Activated naive CD4-positive, alpha-beta T cell treated with anti-CD3 and anti-CD28 coated beads, Interleukin-2, amount 50 U/mL, for 24 hours (primary cell): ENCODE results near the gene FLNA.
"Not testable (repeated sequence)": the region's sequence is repeated elsewhere in the genome, so short reads cannot be mapped to it uniquely, and the experiment has no call there.

Source experiments
- H3K27ac Mint-ChIP-seq: one replicate; pipeline ENCODE4 v1.8.0; 2021; ENCODE audit warnings: mild to moderate bottlenecking, mixed read lengths
- H3K27me3 Mint-ChIP-seq: one replicate; pipeline ENCODE4 v1.8.0; 2021; ENCODE audit warnings: mixed read lengths
- H3K36me3 Mint-ChIP-seq: one replicate; pipeline ENCODE4 v1.8.0; 2021; ENCODE audit warnings: mixed read lengths
- H3K4me1 Mint-ChIP-seq: one replicate; pipeline ENCODE4 v1.8.0; 2021; ENCODE audit warnings: mixed read lengths
- H3K4me3 Mint-ChIP-seq: one replicate; pipeline ENCODE4 v1.8.0; 2021; ENCODE audit warnings: mild to moderate bottlenecking, mixed read lengths
- H3K9me3 Mint-ChIP-seq: one replicate; pipeline ENCODE4 v1.8.0; 2021; ENCODE audit warnings: mixed read lengths

Gene FLNA

DNA sequence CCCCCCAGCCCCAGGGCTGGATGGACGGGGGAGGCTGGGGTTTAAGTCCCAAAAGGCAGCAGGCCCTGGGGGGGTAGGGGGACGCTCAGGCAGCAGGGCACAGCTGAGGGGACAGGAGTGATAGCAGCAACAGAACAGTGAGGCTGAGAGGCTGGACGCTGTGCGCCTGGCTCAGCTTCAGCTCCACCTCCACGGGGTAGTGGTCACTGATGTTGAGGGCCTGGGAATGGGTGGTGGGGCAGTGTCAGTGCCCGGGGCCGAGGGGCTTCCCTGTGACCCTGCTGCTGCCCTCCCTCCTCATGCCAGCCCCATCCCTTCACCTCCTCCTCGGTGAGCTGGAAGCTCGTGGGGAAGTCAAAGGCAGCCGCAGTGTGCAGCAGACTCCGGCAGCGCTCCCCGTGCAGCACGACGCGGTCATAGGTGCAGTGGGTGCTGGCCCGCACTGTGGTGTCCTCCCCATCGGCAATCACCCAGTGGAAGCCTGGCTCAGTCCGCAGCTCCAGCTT is 28.2 kb upstream of the FLNA start:
- no peaks in the 10 kb centered on the region for H3K4me1 Mint-ChIP-seq
- H3K4me3 Mint-ChIP-seq: no peak overlapping the region
- peak overlapping the region; percentile 65 for H3K27ac Mint-ChIP-seq
- H3K36me3 Mint-ChIP-seq: peaks cover 16% of the 10 kb centered on the region
- no peaks in the 10 kb centered on the region for H3K27me3 Mint-ChIP-seq
- H3K9me3 Mint-ChIP-seq: no peaks in the 10 kb centered on the region

DNA sequence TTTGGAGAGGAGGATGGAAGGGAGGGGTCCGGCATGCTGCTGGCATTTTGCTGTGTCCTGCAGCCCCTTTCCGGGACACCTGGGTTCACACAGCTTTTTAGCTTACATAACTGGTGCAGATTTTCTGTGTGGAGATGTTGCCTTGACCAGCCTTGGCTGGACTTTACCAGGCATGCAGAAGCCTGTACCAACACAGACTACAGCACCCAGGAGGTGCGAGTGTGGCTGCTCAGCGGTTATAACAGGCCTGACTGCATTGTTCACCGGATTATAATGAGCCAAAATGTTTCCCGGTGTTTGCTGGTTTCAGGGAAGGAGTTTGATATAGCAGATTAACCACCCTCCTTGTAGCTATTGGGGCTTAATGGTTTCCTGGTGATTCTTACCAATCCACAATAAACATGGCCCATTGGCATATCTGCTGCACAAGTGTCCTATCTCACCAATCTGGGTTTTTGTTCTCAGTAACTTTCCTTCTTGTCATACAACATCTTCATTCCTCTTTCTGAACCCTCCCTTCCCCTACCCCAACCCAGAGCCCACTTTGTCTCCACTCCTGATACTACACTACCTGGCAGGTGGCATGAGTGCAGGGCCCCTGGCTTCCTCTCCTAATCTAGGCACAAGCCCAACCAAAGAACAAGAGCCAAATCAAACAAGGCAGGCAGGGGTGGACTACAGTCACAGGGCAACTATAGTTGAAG is 27.6 kb upstream of the FLNA start:
- peak overlapping the region; percentile 65 for H3K27ac Mint-ChIP-seq
- no peaks in the 10 kb centered on the region for H3K4me1 Mint-ChIP-seq
- peaks cover 16% of the 10 kb centered on the region for H3K36me3 Mint-ChIP-seq
- H3K9me3 Mint-ChIP-seq: no peaks in the 10 kb centered on the region
- no peaks in the 10 kb centered on the region for H3K27me3 Mint-ChIP-seq
- no peak overlapping the region for H3K4me3 Mint-ChIP-seq

DNA sequence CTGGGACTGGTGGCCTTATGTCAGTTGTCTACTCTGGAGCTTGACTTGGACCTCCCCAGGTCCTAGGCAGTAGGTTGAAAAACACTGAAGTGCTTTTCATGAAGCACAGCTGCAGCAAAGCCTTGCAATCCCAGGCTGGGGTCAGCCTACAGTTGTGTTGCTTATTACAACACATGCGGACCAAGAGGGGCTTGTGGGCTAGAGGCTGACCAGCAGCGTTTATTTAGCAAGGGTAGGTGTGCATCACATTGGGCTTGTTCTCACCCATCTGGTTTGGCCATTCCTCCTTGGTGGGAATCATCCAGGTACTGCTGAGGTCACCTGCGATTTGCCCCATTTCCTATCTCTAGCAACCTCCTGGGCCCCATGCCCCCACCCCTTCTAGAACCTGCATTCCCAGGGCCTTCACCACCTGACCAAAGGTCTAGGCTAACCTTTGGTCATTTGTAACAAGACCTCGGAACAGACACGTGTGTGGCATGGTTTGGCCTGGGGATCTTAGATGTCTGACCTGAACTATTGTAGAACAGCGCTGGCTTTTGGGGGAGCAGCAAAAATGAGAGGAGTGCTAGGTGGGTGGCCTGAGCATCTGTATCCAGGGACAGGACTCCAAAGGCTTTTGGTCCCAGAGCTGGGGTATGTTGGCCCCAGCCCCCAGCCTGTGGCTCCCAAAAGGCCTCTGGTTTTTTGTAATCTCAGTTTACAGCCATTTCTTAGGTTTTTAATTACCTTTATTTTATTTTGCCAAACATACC is 26.8 kb upstream of the FLNA start:
- peak overlapping the region; percentile 86 for H3K27ac Mint-ChIP-seq
- H3K36me3 Mint-ChIP-seq: peaks cover 16% of the 10 kb centered on the region
- H3K4me3 Mint-ChIP-seq: peak overlapping the region; percentile 99
- H3K4me1 Mint-ChIP-seq: no peaks in the 10 kb centered on the region
- no peaks in the 10 kb centered on the region for H3K27me3 Mint-ChIP-seq
- no peaks in the 10 kb centered on the region for H3K9me3 Mint-ChIP-seq

GRCh38 chrX:154400369-154400817 is 26.0 kb upstream of the FLNA start:
- not testable (repeated sequence) for H3K9me3 Mint-ChIP-seq, H3K27me3 Mint-ChIP-seq, H3K4me1 Mint-ChIP-seq
- Mint-ChIP-seq H3K36me3 (peaks cover 16% of the 10 kb centered on the region), H3K4me3 (peak overlapping the region; percentile 99), H3K27ac (peak overlapping the region; percentile 99)

DNA sequence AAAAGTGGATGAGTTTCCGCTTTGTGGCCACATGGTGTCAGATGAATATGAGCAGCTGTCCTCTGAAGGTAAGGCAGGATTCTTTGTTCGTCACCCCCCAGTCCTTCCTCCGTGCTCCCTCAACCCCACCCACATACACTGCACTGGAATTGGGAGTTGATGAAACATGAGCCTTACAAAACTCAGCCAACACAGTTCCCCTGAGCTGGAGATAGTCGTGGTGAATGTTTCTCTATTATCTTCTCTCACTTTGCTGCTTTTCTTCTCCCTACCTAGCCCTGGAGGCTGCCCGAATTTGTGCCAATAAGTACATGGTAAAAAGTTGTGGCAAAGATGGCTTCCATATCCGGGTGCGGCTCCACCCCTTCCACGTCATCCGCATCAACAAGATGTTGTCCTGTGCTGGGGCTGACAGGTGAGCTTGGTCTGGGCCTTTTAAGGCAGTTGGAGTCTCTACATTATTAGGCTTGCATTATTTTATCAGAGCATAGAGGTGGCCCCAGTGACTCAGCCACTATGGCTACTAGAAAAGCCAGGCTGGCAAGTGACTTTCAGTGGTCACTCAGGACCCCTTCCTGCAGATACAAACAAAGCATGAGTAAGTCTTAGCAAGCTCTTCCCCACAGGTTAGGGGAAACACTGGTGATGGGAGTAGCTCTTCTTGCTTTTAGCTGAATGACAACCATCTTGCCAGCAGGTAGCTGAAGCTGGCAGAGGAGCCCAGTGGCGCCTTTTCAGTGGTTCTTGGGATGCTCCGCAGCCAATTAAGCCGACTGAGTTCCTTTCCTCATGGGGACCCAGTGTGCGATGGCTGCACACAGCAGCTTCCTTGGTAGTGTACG is 25.3 kb upstream of the FLNA start:
- H3K27ac Mint-ChIP-seq: peak overlapping the region; percentile 99
- peaks cover 16% of the 10 kb centered on the region for H3K36me3 Mint-ChIP-seq
- H3K9me3 Mint-ChIP-seq: no peaks in the 10 kb centered on the region
- H3K27me3 Mint-ChIP-seq: no peaks in the 10 kb centered on the region
- no peaks in the 10 kb centered on the region for H3K4me1 Mint-ChIP-seq
- peak overlapping the region; percentile 99 for H3K4me3 Mint-ChIP-seq

DNA sequence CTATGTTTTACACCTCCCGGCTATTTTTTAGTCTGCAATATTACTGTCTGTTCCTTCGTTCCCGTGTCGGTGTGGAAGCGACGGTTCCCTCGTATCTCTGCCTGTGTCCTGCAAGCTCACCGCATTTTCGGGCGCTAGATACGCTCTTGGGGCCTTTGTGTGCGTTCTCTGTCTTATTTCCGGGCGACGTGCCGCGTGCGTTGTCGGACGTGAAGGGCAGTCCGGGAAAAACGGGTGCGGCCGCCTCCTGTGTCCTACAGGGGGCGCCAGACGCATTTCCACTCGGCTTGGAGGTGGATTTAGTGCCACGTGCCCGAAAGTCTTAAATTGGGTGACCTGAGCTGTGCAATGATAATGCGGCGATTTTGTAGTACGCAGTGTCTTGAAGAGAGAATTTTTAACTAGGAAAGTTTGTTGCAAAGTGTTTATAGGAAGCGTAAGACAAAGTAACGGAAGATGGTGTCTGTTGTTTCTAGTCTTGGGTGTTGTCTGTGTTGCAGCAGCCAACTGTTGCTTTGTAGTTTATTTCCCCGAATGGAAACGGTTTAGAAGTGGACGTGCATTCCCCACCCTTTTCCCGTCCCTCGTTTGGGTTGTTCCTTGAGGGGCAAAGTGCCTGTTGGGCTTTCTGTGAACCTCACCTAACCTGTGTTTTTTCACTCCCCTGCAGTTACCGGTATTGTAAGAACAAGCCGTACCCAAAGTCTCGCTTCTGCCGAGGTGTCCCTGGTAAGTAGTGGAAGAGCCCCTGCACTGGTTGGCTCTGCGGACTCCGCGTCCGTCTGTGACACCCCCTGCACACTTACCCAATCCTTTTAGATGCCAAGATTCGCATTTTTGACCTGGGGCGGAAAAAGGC is 24.5 kb upstream of the FLNA start:
- H3K4me3 Mint-ChIP-seq: peak overlapping the region; percentile 99
- H3K27me3 Mint-ChIP-seq: no peaks in the 10 kb centered on the region
- no peaks in the 10 kb centered on the region for H3K4me1 Mint-ChIP-seq
- H3K36me3 Mint-ChIP-seq: peaks cover 16% of the 10 kb centered on the region
- peak overlapping the region; percentile 99 for H3K27ac Mint-ChIP-seq
- H3K9me3 Mint-ChIP-seq: no peaks in the 10 kb centered on the region

DNA sequence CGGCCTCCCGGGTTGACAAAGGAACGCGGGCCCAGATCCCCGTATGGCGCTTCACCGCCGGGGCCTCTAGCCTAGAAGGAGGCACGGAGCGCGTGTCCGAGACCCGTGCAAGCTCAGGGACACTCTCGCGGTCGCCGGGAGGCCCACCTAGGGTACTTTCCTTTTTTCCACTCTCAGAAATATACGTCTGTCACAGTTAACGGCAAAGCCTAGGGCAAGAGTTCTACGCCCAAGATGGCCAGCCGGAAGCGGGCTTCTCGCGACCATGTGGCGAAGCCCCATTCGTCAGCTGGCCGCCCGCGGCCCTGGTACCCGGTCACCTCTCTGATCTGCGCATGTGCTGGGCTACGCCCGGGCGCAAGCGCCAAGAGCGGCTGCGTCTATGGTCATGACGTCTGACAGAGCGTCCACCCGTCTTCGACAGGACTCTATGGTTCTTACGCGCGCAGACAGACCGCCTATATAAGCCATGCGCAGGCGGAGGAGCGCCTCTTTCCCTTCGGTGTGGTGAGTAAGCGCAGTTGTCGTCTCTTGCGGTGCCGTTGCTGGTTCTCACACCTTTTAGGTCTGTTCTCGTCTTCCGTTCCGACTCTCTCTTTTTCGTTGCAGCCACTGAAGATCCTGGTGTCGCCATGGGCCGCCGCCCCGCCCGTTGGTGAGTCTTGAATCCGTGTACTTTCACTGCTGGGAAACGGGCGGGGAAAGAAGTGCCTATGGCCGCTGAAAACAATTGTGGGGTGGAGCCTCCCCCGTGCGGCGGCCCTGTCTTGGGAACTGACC is 23.6 kb upstream of the FLNA start, which contains the start of gene RPL10:
Gene RPL10, plus strand, starts transcription at position 490 of the 780 bp plus-strand sequence. Its CDS starts 143 bp downstream, at position 633.
- Mint-ChIP-seq H3K9me3 (no peaks in the 10 kb centered on the region), H3K36me3 (peaks cover 16% of the 10 kb centered on the region), H3K4me3 (peak within 1 kb of the TSS; percentile 99), H3K4me1 (no peaks in the 10 kb centered on the region), H3K27me3 (no peaks in the 10 kb centered on the region), H3K27ac (peak within 1 kb of the TSS; percentile 99)

- Mint-ChIP-seq H3K4me3 (peak overlapping the region; percentile 99), H3K36me3 (peaks cover 16% of the 10 kb centered on the region), H3K9me3 (no peaks in the 10 kb centered on the region), H3K27ac (peak overlapping the region; percentile 99), H3K4me1 (no peaks in the 10 kb centered on the region), H3K27me3 (no peaks in the 10 kb centered on the region)
Measured at GRCh38 chrX:154396973-154397887, 22.8 kb upstream of the FLNA start.

DNA sequence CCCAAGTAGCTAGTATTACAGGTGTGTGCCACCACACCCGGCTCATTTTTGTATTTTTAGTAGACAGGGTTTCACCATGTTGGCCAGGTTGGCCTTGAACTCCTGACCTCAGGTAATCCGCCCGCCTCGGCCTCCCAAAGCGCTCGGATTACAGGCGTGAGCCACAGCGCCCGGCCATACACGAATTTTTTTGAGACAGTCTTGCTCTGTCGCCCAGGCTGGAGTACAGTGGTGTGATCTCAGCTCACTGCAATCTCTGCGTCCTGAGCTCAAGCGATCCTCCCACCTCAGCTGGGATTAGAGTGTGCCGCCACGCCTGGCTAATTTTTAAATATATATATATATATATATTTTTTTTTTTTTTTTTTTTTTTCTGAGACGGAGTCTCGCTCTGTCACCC is 21.9 kb upstream of the FLNA start:
- H3K27me3 Mint-ChIP-seq, H3K9me3 Mint-ChIP-seq, H3K4me1 Mint-ChIP-seq, H3K4me3 Mint-ChIP-seq, H3K27ac Mint-ChIP-seq: not testable (repeated sequence)
- H3K36me3 Mint-ChIP-seq: peaks cover 16% of the 10 kb centered on the region

- not testable (repeated sequence) for H3K27me3 Mint-ChIP-seq, H3K4me1 Mint-ChIP-seq
Measured at GRCh38 chrX:154389812-154390747, 15.6 kb upstream of the FLNA start.

GRCh38 chrX:154388649-154389048 is 14.2 kb upstream of the FLNA start:
- H3K4me1 Mint-ChIP-seq, H3K36me3 Mint-ChIP-seq, H3K9me3 Mint-ChIP-seq, H3K27ac Mint-ChIP-seq, H3K4me3 Mint-ChIP-seq, H3K27me3 Mint-ChIP-seq: not testable (repeated sequence)

More at GRCh38 chrX:154389812-154390747, 15.6 kb upstream of the FLNA start:
- H3K9me3 Mint-ChIP-seq, H3K4me3 Mint-ChIP-seq, H3K36me3 Mint-ChIP-seq, H3K27ac Mint-ChIP-seq: not testable (repeated sequence)

DNA sequence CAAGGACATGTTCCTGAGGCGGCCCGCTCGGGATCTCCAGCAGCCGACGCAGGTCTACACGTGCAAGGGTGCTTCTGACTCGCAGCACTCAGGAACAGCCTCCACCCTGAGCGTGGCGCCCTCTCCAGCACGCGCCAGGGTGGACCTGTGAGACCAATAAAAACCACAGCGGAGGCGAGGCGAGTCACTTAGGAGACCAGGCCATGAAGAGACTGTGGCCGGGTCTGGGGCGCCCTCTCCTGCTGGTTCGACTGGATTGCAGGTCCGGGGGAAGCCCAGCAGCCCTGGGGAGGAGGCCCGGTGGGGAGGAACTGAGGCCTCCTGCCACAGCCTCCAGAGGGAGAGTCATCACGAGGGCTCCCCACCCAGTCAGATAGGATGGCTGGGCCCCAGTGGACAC is 13.7 kb upstream of the FLNA start:
- not testable (repeated sequence) for H3K27ac Mint-ChIP-seq, H3K27me3 Mint-ChIP-seq, H3K36me3 Mint-ChIP-seq, H3K4me3 Mint-ChIP-seq, H3K4me1 Mint-ChIP-seq, H3K9me3 Mint-ChIP-seq
